HFF-Myc (cell line): ENCODE results near the gene GLB1L3.

Source experiments
- DNase-seq: peaks from one replicate; pipeline ENCODE4 v3.0.0-alpha.2; 2011; ENCODE audit warnings: low read depth; ENCODE audit errors: extremely low read depth
- H3K4me3 ChIP-seq: replicated peaks from 2 replicates; pipeline ENCODE4 v1.5.1; 2011; ENCODE audit warnings: low read depth, mild to moderate bottlenecking, control low read depth, low read length
- CTCF ChIP-seq: IDR thresholded peaks from 2 replicates; pipeline ENCODE4 v1.5.1; 2012; ENCODE audit warnings: mild to moderate bottlenecking, low read depth, low read length, control low read depth; ENCODE audit errors: missing control alignments

The GLB1L3 gene

DNA sequence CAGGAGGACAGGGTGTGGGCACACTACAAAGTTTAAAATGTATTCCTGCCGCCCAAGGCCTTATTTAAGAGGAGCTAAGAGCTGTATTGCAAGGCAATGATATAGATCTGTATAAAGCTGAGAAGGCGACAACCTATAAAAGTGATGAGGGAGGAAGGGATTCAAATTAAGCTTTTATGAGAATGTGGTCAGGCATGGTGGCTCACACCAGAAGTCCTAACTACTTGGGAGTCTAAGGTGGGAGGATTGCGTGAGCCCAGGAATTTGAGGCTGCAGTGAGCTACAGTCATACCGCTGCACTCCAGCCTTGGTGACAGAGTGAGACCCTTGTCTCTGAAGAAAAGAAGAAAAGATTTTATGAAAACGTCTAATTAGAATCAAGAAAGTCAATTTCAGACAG is 9.7 kb upstream of the GLB1L3 start:
- DNase-seq, result no peak
- TF ChIP-seq CTCF, result no peak
- no peak overlapping the region for H3K4me3 ChIP-seq

DNA sequence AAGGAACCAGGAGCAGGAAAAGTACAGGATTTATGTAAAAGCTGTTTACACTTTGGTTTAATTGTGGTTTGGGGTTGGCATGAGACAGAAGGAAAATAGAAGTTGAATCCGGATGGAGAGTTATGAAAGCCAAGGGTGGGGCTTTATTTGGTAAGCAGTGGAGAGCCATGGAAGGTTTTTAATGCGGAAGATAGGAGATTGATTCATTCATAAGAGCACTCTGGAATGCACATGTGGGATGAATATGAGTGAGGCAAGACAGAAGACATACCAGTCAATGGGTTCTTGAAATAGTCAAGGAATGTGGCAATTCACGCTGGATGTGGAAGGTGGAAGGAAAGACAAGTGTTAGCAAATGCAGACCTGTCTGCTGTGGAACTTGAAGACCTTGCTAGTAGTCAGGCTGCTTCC is 9.3 kb upstream of the GLB1L3 start:
- no peak for TF ChIP-seq CTCF
- no peak overlapping the region for H3K4me3 ChIP-seq
- DNase-seq, result no peak

GRCh38 chr11:134267461-134267860 is 8.7 kb upstream of the GLB1L3 start:
- TF ChIP-seq CTCF, result no peak
- H3K4me3 ChIP-seq, result no peak overlapping the region
- no peak for DNase-seq

GRCh38 chr11:134267966-134268365 is 8.2 kb upstream of the GLB1L3 start:
- TF ChIP-seq CTCF, result no peak
- no peak overlapping the region for H3K4me3 ChIP-seq
- no peak for DNase-seq

DNA sequence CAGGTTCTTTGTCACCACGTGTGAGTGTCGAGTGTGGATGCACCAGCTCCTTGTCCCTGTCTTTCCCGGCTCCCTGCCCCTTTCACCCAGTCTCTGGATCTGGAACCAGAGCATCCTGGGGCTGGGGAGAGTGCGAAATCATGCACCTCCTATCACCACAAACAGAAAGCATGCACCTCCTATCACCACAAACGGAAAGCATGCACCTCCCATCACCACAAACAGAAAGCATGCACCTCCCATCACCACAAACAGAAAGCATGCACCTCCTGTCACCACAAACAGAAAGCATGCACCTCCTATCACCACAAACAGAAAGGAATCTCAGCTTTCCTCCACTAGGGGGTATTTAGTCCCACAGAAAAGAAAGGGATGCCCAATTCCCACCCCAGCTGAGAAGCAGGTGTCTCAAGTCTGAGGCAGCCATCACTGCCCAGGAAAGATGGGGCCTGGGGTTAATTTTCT is 5.9 kb upstream of the GLB1L3 start:
- H3K4me3 ChIP-seq, result no peak overlapping the region
- peak; percentile 29 for TF ChIP-seq CTCF
- DNase-seq, result peak; percentile 6

DNA sequence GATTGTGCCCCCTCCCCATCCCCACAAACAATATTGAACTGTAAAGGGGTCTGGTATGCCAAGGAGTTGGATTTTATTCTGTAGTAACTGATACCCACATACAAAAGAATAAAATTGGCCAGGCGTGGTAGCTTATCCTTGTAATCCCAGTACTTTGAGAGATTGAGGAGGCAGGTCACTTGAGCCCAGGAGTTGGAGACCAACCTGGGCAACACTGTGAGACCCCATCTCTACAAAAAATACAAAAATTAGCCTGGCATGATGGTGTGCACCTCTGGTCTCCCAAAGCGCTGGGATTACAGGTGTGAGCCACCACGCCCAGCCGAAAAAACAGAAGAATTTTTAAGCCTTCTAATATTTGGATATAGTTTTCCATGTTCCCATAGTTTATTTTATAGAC is 4.2 kb upstream of the GLB1L3 start:
- TF ChIP-seq CTCF, result no peak
- DNase-seq, result no peak
- H3K4me3 ChIP-seq, result no peak overlapping the region

GRCh38 chr11:134272381-134273316 is 3.5 kb upstream of the GLB1L3 start:
- DNase-seq, result no peak

More at GRCh38 chr11:134272381-134273316, 3.5 kb upstream of the GLB1L3 start:
- H3K4me3 ChIP-seq, result no peak overlapping the region
- TF ChIP-seq CTCF, result no peak
